GM12878 (cell line): ENCODE data around the gene MRPL44. TPM values are rescaled to one million over a fixed set of nuclear protein-coding genes. Genes with fewer than 3 reads are reported as not detected.
A peak's percentile ranks its signal among the peaks of the same experiment; 100 is the strongest.

Source experiments
- ATAC-seq: fragments of 200-7000 bp; cut with Tn5 transposase; 3 replicates; pipeline ENCODE4 v1.9.1; 2020; ENCODE audit warnings: mild to moderate bottlenecking, moderate library complexity
- Bru-seq: library from RNA; stranded (reverse); fragments of 400-500 nt; gene quantifications from one replicate; lab custom pipeline; 2021; lab: Mats Ljungman, UMichigan
- BruChase-seq, 2 experiments: library from RNA; stranded (reverse); fragments of 400-500 nt; gene quantifications; one replicate each; lab custom pipeline; 2021; lab: Mats Ljungman, UMichigan
- BruUV-seq: library from RNA; stranded (reverse); fragments of 400-500 nt; replicated peaks from 2 replicates; lab custom pipeline; 2021; lab: Mats Ljungman, UMichigan
- CTCF ChIA-PET: fragments of 300-600 bp; sonication (Branson Sonifier 250); formaldehyde crosslinking; extraction: SDS; loops from one replicate; lab custom pipeline; 2021; ENCODE audit warnings: inconsistent platforms; lab: Yijun Ruan, JAX
- POLR2A ChIA-PET: fragments of 350-600 bp; formaldehyde crosslinking; extraction: SDS; loops from one replicate; lab custom pipeline; 2021; ENCODE audit warnings: inconsistent platforms; lab: Charles Lee
- RAD21 ChIA-PET: fragments of 300-600 bp; sonication (Branson Sonifier 250); formaldehyde crosslinking; loops from one replicate; lab custom pipeline; 2023; ENCODE audit warnings: antibody characterized with exemption; ENCODE audit not compliant: unreplicated experiment; lab: Charles Lee
- SMC1A ChIA-PET: fragments of 300-600 bp; sonication (Branson Sonifier 250); formaldehyde crosslinking; loops from one replicate; lab custom pipeline; 2023; ENCODE audit not compliant: unreplicated experiment, uncharacterized antibody; lab: Charles Lee
- DNase-seq: peaks from one replicate; pipeline ENCODE4 v3.0.0-alpha.2; 2011; ENCODE audit warnings: low read depth, low spot score
- FAIRE-seq: peaks from 3 replicates; lab custom pipeline; 2011; peaks lifted over from hg19 to GRCh38; lab: Jason Lieb, UNC
- H2AFZ ChIP-seq: 2 replicates; pipeline ENCODE4 v1.6.0; 2011; ENCODE audit warnings: low read depth, low read length, control low read depth; ENCODE audit not compliant: control insufficient read depth
- H3K27ac ChIP-seq: 2 replicates; pipeline ENCODE4 v1.5.1; 2011; ENCODE audit warnings: control low read depth; ENCODE audit not compliant: control insufficient read depth, insufficient read depth
- H3K27me3 ChIP-seq, 2 experiments: replicated peaks in 1 of 2; 2 replicates each; pipeline versions ENCODE4 v1.6.0 to v1.6.1; 2011; ENCODE audit warnings: low read length in 1 of 2; ENCODE audit not compliant: control insufficient read depth in 2 of 2, insufficient read depth in 2 of 2
- H3K36me3 ChIP-seq, 2 experiments: 2 replicates each; pipeline ENCODE4 v1.5.1; 2011; ENCODE audit warnings: low read length in 1 of 2; ENCODE audit not compliant: control insufficient read depth in 2 of 2, insufficient read depth in 2 of 2
- H3K4me1 ChIP-seq: 2 replicates; pipeline ENCODE4 v1.6.1; 2011; ENCODE audit warnings: mild to moderate bottlenecking, low read length, moderate library complexity, mixed read lengths; ENCODE audit not compliant: control insufficient read depth, insufficient read depth
- H3K4me2 ChIP-seq: 2 replicates; pipeline ENCODE4 v1.6.0; 2011; ENCODE audit warnings: control low read depth; ENCODE audit not compliant: control insufficient read depth, insufficient read depth
- H3K4me3 ChIP-seq: fragments of 200-600 bp; sonication (generic); 2 replicates; pipeline ENCODE4 v1.5.1; 2016
- H3K79me2 ChIP-seq: 2 replicates; pipeline ENCODE4 v1.6.0; 2011; ENCODE audit warnings: low read length; ENCODE audit not compliant: control insufficient read depth, insufficient read depth
- H3K9ac ChIP-seq: 2 replicates; pipeline ENCODE4 v1.8.0; 2011; ENCODE audit warnings: low read length, control low read depth, mixed read lengths; ENCODE audit not compliant: control insufficient read depth, insufficient read depth
- H3K9me3 ChIP-seq: replicated peaks from 3 replicates; pipeline ENCODE4 v1.5.1; 2011; ENCODE audit warnings: mild to moderate bottlenecking, low read length; ENCODE audit not compliant: control insufficient read depth, insufficient read depth
- H4K20me1 ChIP-seq: 2 replicates; pipeline ENCODE4 v1.6.0; 2011; ENCODE audit not compliant: control insufficient read depth, insufficient read depth
- BACH1 ChIP-seq: fragments of 450-650 bp; IDR thresholded peaks from 2 replicates; pipeline ENCODE4 v1.6.1; 2017; ENCODE audit warnings: mild to moderate bottlenecking, borderline replicate concordance
- CBFB ChIP-seq: IDR thresholded peaks from 2 replicates; pipeline ENCODE4 v1.6.1; 2016; ENCODE audit warnings: antibody characterized with exemption, low read depth
- CHD4 ChIP-seq: fragments of 200-600 bp; sonication (generic); IDR thresholded peaks from 2 replicates; pipeline ENCODE4 v1.6.1; 2016; ENCODE audit warnings: mild to moderate bottlenecking
- CUX1 ChIP-seq: IDR thresholded peaks from 2 replicates; pipeline ENCODE4 v1.6.1; 2012; ENCODE audit warnings: improper control_type of control experiment, low read depth, low read length; ENCODE audit not compliant: insufficient replicate concordance
- RUNX3 ChIP-seq: IDR thresholded peaks from 2 replicates; pipeline ENCODE4 v1.6.1; 2012; ENCODE audit warnings: low read length, inconsistent platforms
- WRNIP1 ChIP-seq: IDR thresholded peaks from 2 replicates; pipeline ENCODE4 v1.6.1; 2011; ENCODE audit warnings: low read depth, low read length, improper control_type of control experiment, borderline replicate concordance
- YY1 ChIP-seq: IDR thresholded peaks from 2 replicates; pipeline ENCODE4 v1.6.1; 2011; ENCODE audit warnings: low read depth, mild to moderate bottlenecking, low read length
- ZNF207 ChIP-seq: fragments of 450-650 bp; IDR thresholded peaks from 2 replicates; pipeline ENCODE4 v1.6.1; 2014; ENCODE audit warnings: antibody characterized with exemption, mild to moderate bottlenecking, borderline replicate concordance
- ZZZ3 ChIP-seq: IDR thresholded peaks from 2 replicates; pipeline ENCODE4 v1.6.1; 2011; ENCODE audit warnings: low read depth; ENCODE audit not compliant: control insufficient read depth, insufficient read length
- WGBS: methylation state at CpG from one replicate; pipeline ENCODE4 v1.1.6; 2016; ENCODE audit warnings: low lambda C conversion rate; ENCODE audit not compliant: insufficient replicate concordance, insufficient coverage; ENCODE audit errors: missing lambda C conversion rate; 5-methylcytosine and 5-hydroxymethylcytosine counted together
- in situ Hi-C: fragments of 300-500 bp; cut with MboI; formaldehyde crosslinking; loops from 9 replicates; pipeline ENCODE4 v1.14.3; 2018; ENCODE audit warnings: mixed read lengths
- intact Hi-C: fragments of 100-400 bp; cut with micrococcal nuclease; formaldehyde crosslinking; loops from one replicate; pipeline ENCODE4 v1.14.2; 2022; ENCODE audit not compliant: unreplicated experiment
- long read RNA-seq, 2 experiments: library from polyadenylated mRNA; unstranded; transcript quantifications; one replicate each; pipeline ENCODE4 v2.0.0, GENCODE V29; 2019 to 2020
- polyA minus RNA-seq, 3 experiments: library from RNA; depleted of rRNA, polyadenylated mRNA; stranded (reverse); fragments of >200 nt; gene quantifications; 2 replicates each; pipeline ENCODE4 v1.2.3, GENCODE V29; 2011
- polyA plus RNA-seq, 11 experiments: library from polyadenylated mRNA; depleted of rRNA in 4 of 11; unstranded in 6 of 11; stranded (reverse) in 5 of 11; fragments of >200 nt; fragmentation: Nextera tagmentation in 4 of 11; fragmentation: Illumina TruSeq in 1 of 11; extraction: Ambion mirVana in 4 of 11; extraction: Trizol in 1 of 11; gene quantifications; 1 replicate in 1 of 11; 2 replicates in 10 of 11; pipeline versions ENCODE4 v1.2.1 to v1.2.3, GENCODE V29; 2011 to 2016; ENCODE audit warnings: inconsistent platforms in 2 of 11, missing spikeins in 2 of 11, low read depth in 1 of 11
- total RNA-seq, 4 experiments: library from RNA; depleted of rRNA in 3 of 4; stranded (reverse); fragments of >200 nt in 3 of 4; fragmentation: Illumina TruSeq in 1 of 4; extraction: Trizol in 1 of 4; gene quantifications; 2 replicates each; pipeline versions ENCODE4 v1.2.1 to v1.2.3, GENCODE V29; 2013 to 2021

MRPL44 gene
- 10.5 and 11.2 TPM in 2 replicates for total RNA-seq (2013; cell fraction: nucleolus; rRNA removed)
- total RNA-seq (2014; rRNA removed): 39.5 and 43.2 TPM in 2 replicates
- total RNA-seq (2014; rRNA removed; fragmentation: Illumina TruSeq; extraction: Trizol): 39.8 and 44.3 TPM in 2 replicates
- total RNA-seq (2021): 28.9 and 30.6 TPM in 2 replicates
- polyA plus RNA-seq (2011; ENCODE audit: low read depth): 28.9 TPM
- 29.7 and 36.8 TPM in 2 replicates for polyA plus RNA-seq (2011; rRNA removed)
- 25.2 and 28.7 TPM in 2 replicates for polyA plus RNA-seq (2011; cell fraction: cytosol; rRNA removed)
- polyA plus RNA-seq (2011; cell fraction: nucleus; rRNA removed): 8.0 and 12.3 TPM in 2 replicates
- polyA plus RNA-seq (2012): 23.1 and 30.3 TPM in 2 replicates
- 38.7 and 40.9 TPM in 2 replicates for polyA plus RNA-seq (2014; fragmentation: Illumina TruSeq; extraction: Trizol)
- 10 to 100 TPM; 18.3 to 22.0 TPM for polyA plus RNA-seq (2014; fragmentation: Nextera tagmentation; extraction: Ambion mirVana)
- polyA plus RNA-seq (2014; rRNA removed): 34.6 and 36.2 TPM in 2 replicates
- 10 to 100 TPM; 39.9 to 42.6 TPM for polyA plus RNA-seq (2016; fragmentation: Nextera tagmentation; extraction: Ambion mirVana)
- polyA minus RNA-seq (2011; rRNA and poly(A)+ RNA removed): 6.9 and 9.1 TPM in 2 replicates
- polyA minus RNA-seq (2011; cell fraction: cytosol; rRNA and poly(A)+ RNA removed): 7.7 and 13.1 TPM in 2 replicates
- 5.2 and 7.7 TPM in 2 replicates for polyA minus RNA-seq (2011; cell fraction: nucleus; rRNA and poly(A)+ RNA removed)
- percentile 93 among the genes with signal in this experiment for Bru-seq, nascent RNA
- percentile 81 among the genes with signal in this experiment for BruChase-seq, experiment 1, labeled RNA remaining after a 6-hour chase
- BruChase-seq, experiment 2, labeled RNA remaining after a 2-hour chase: percentile 91 among the genes with signal in this experiment
- long read RNA-seq, experiment 1, transcript MRPL44-201 (4 exons, 1,748 nt): major isoform, 58 of 59 reads
- long read RNA-seq, experiment 1, partial matches to known transcripts: 1 of 59 reads
- long read RNA-seq, experiment 1, other reads (novel, unspliced or antisense): 0 of 59 reads
- long read RNA-seq, experiment 2, transcript MRPL44-201 (4 exons, 1,748 nt): major isoform, 471 of 480 reads
- long read RNA-seq, experiment 2, partial matches to known transcripts: 5 of 480 reads
- long read RNA-seq, experiment 2, other reads (novel, unspliced or antisense): 4 of 480 reads

GRCh38 chr2:223957092-223957851 is at the start of gene MRPL44:
TSS of gene MRPL44 (plus strand) at chr2:223957463. CDS start at chr2:223957473, 10 bp downstream.
- BruUV-seq: no TSS peak
- Histone ChIP-seq H3K4me3 (peak within 1 kb of the TSS; percentile 87), H3K27me3 (no peaks in the 10 kb centered on the region), H3K79me2 (peaks cover 50% of the 10 kb centered on the region), H3K9ac (peak within 1 kb of the TSS; percentile 95), H3K27ac (peak within 1 kb of the TSS; percentile 87), H3K36me3 (peaks cover 0 to 14% of the 10 kb centered on the region in 2 experiments; a peak in 1 of 4 replicates), H3K4me2 (peak within 1 kb of the TSS; percentile 60), H3K4me1 (peaks cover 24% of the 10 kb centered on the region), H2AFZ (peak within 1 kb of the TSS; percentile 92), H4K20me1 (no peaks in the 10 kb centered on the region), H3K9me3 (no peaks in the 10 kb centered on the region)
- ChIA-PET SMC1A (interaction anchor here (0.7 to 3.3 kb wide), 6 partner anchors 11 to 19 kb away, joined by 3 to 14 read pairs (median 5); no protein-coding TSS in a partner anchor), RAD21 (interaction anchor here (0.6 to 1.1 kb wide), 4 partner anchors 9 to 13 kb away, joined by 3 to 11 read pairs (median 4); partner anchors contain the start of gene WDFY1), POLR2A (interaction anchor here (0.6 to 1.7 kb wide), 4 partner anchors 9 to 564 kb away, joined by 3 to 7 read pairs (median 4); partner anchors contain the start of gene WDFY1), CTCF (interaction anchor here (1.0 to 4.8 kb wide), 5 partner anchors 12 to 62 kb away, joined by 3 to 48 read pairs (median 3); partner anchors contain the start of gene WDFY1)
- FAIRE-seq: no peak
- 1% methylated on average over 65 of the region's 65 CpGs for WGBS
- DNase-seq: peak; percentile 76
- in situ Hi-C loops: loop anchor here (10.0 kb wide), 1 partner anchor 628 kb away; the partner anchor contains the start of gene CUL3
- intact Hi-C loops: loop anchor here (2.0 kb wide), 1 partner anchor 16 kb away; no protein-coding TSS in a partner anchor
- peak; percentile 99 for ATAC-seq
- peak; percentile 68; the same call in 1 of the 2 replicates for TF ChIP-seq CBFB
- peak; percentile 57; the same call in 1 of the 2 replicates for TF ChIP-seq WRNIP1
- peak; percentile 99 for TF ChIP-seq YY1
- peak; percentile 96 for TF ChIP-seq ZNF207
- TF ChIP-seq CHD4: no peak
- TF ChIP-seq BACH1: peak; percentile 71
- peak; percentile 94 for TF ChIP-seq ZZZ3
- no peak for TF ChIP-seq CUX1
- TF ChIP-seq RUNX3: peak; percentile 48; the same call in 1 of the 2 replicates
